ENCODE results near the gene QARS1.

QARS1 gene

GRCh38 chr3:49076116-49076515 lies 28.4 kb downstream of the QARS1 start:
- in situ Hi-C loops (cut with HindIII; ENCODE audit: low pct_unique_long_range_greater_than_20kb, low sequenced_read_pairs), result no loop called here
- TF ChIP-seq JUND (IDR thresholded peaks at IDR 0.05; ENCODE audit: low read depth), result no peak
- DNase-seq (ENCODE audit: low read depth in 1 of 2, low spot score in 1 of 2), result no peak

GRCh38 chr3:49058011-49058410 lies 46.5 kb downstream of the QARS1 start:
- in situ Hi-C loops (cut with HindIII; ENCODE audit: low pct_unique_long_range_greater_than_20kb, low sequenced_read_pairs), result no loop called here
- DNase-seq (ENCODE audit: low read depth in 1 of 2, low spot score in 1 of 2), result no peak
- TF ChIP-seq JUND (IDR thresholded peaks at IDR 0.05; ENCODE audit: low read depth), result no peak

GRCh38 chr3:49057268-49057667 lies 47.3 kb downstream of the QARS1 start:
- in situ Hi-C loops (cut with HindIII; ENCODE audit: low pct_unique_long_range_greater_than_20kb, low sequenced_read_pairs), result no loop called here
- DNase-seq (ENCODE audit: low read depth in 1 of 2, low spot score in 1 of 2), result no peak
- TF ChIP-seq JUND (IDR thresholded peaks at IDR 0.05; ENCODE audit: low read depth), result no peak

GRCh38 chr3:49054344-49054862 lies 50.2 kb downstream of the QARS1 start:
- in situ Hi-C loops (cut with HindIII; ENCODE audit: low pct_unique_long_range_greater_than_20kb, low sequenced_read_pairs), result no loop called here
- no peak for TF ChIP-seq JUND (IDR thresholded peaks at IDR 0.05; ENCODE audit: low read depth)
- no peak for DNase-seq (ENCODE audit: low read depth in 1 of 2, low spot score in 1 of 2)

GRCh38 chr3:49053543-49053942 lies 51.0 kb downstream of the QARS1 start:
- no peak for TF ChIP-seq JUND (IDR thresholded peaks at IDR 0.05; ENCODE audit: low read depth)
- no peak for DNase-seq (ENCODE audit: low read depth in 1 of 2, low spot score in 1 of 2)
- in situ Hi-C loops (cut with HindIII; ENCODE audit: low pct_unique_long_range_greater_than_20kb, low sequenced_read_pairs), result no loop called here
